Measurements from ENCODE around the gene NDUFAF3. TPM values are rescaled to one million over a fixed set of nuclear protein-coding genes. Genes with fewer than 3 reads are reported as not detected.

NDUFAF3 gene
- total RNA-seq, 1 donor from 2014 or later, result 159 TPM

- H3K4me1 ChIP-seq, result peaks cover 4% of the 10 kb centered on the region
- TF ChIP-seq CTCF (IDR thresholded peaks at IDR 0.05; ENCODE audit: borderline replicate concordance), result no peak
- no peak overlapping the region for H3K27ac ChIP-seq (replicated peaks)
- intact Hi-C loops (cut with micrococcal nuclease), result no loop called here
- DNase-seq, result no peak
- no peak overlapping the region for H3K4me3 ChIP-seq
- H3K9me3 ChIP-seq (replicated peaks), result no peaks in the 10 kb centered on the region
- H3K27me3 ChIP-seq (ENCODE audit: low read depth), result no peaks in the 10 kb centered on the region
- H3K36me3 ChIP-seq, result peaks cover 10% of the 10 kb centered on the region
Observed at GRCh38 chr3:48997102-48997635, 24.8 kb upstream of the NDUFAF3 start.

- Histone ChIP-seq H3K4me3 (no peak overlapping the region), H3K27ac (replicated peaks) (no peak overlapping the region), H3K4me1 (no peaks in the 10 kb centered on the region), H3K27me3 (ENCODE audit: low read depth) (no peaks in the 10 kb centered on the region), H3K36me3 (peaks cover 10% of the 10 kb centered on the region), H3K9me3 (replicated peaks) (no peaks in the 10 kb centered on the region)
- no peak for DNase-seq
- intact Hi-C loops (cut with micrococcal nuclease), result no loop called here
- TF ChIP-seq CTCF (IDR thresholded peaks at IDR 0.05; ENCODE audit: borderline replicate concordance), result no peak
Observed at GRCh38 chr3:48997714-48998637, 23.9 kb upstream of the NDUFAF3 start.

GRCh38 chr3:48999085-48999858 lies 22.6 kb upstream of the NDUFAF3 start:
- no peak for DNase-seq
- Histone ChIP-seq H3K4me1 (no peaks in the 10 kb centered on the region), H3K4me3 (no peak overlapping the region), H3K9me3 (replicated peaks) (no peaks in the 10 kb centered on the region), H3K27me3 (ENCODE audit: low read depth) (no peaks in the 10 kb centered on the region), H3K36me3 (peaks cover 10% of the 10 kb centered on the region), H3K27ac (replicated peaks) (no peak overlapping the region)
- TF ChIP-seq CTCF (IDR thresholded peaks at IDR 0.05; ENCODE audit: borderline replicate concordance), result no peak
- intact Hi-C loops (cut with micrococcal nuclease), result no loop called here

- peaks cover 4% of the 10 kb centered on the region for H3K4me1 ChIP-seq
- intact Hi-C loops (cut with micrococcal nuclease), result no loop called here
- peaks cover 6% of the 10 kb centered on the region for H3K36me3 ChIP-seq
- H3K4me3 ChIP-seq, result no peak overlapping the region
- no peak overlapping the region for H3K27ac ChIP-seq (replicated peaks)
- no peak for DNase-seq
- TF ChIP-seq CTCF (IDR thresholded peaks at IDR 0.05; ENCODE audit: borderline replicate concordance), result no peak
- no peaks in the 10 kb centered on the region for H3K27me3 ChIP-seq (ENCODE audit: low read depth)
- no peaks in the 10 kb centered on the region for H3K9me3 ChIP-seq (replicated peaks)
Observed at GRCh38 chr3:49001155-49001554, 20.8 kb upstream of the NDUFAF3 start.
